HG02943 (cell line): ENCODE measurements around the gene CDC25C.
"Not testable (repeated sequence)": the region's sequence is repeated elsewhere in the genome, so short reads cannot be mapped to it uniquely, and the experiment has no call there.

Experiments
- ATAC-seq: cut with Tn5 transposase; IDR thresholded peaks from one replicate; pipeline ENCODE4 v1.9.1; 2021; ENCODE audit warnings: mild to moderate bottlenecking, low read depth, moderate library complexity; ENCODE audit not compliant: unreplicated experiment

Gene CDC25C

DNA sequence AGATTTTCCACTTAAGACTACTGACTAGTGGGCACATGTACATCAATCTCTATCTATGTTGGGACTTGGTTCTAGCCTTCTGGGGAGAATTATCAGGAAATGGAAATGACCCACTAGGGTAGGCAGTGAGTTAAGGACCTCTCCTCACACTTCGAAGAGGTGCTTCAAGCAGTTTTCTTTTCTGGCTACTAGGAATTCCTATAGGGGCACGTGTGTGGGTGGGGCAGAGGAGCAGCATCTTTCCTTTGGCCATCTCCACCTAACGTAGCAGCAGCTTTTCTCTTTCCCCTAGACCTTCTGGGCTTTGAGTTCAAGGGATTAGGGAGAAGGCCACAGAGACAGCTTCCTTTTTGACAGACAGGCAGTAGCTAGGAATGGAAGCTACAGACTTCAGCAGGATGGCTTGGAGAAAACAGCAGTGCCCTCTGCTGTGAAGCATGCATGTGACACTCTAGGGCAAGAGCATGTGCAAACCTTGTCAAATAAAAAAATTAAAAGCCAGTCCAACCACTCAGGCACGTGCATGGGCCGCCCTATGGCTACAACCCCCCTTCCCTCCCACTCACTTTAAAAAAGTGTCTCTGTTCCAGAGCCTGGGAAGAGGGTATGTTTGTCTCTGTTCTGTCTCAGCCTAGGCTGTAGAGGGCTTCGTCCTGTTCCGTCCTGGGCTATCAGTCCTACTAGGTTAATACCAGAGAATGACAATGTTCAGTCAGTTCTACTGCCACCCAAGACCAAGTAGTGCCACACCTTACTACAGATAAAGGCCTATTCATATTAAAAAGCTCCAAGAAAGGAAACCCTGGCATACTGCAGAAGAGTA, 48.5 kb downstream of the CDC25C start:
- ATAC-seq = no peak

DNA sequence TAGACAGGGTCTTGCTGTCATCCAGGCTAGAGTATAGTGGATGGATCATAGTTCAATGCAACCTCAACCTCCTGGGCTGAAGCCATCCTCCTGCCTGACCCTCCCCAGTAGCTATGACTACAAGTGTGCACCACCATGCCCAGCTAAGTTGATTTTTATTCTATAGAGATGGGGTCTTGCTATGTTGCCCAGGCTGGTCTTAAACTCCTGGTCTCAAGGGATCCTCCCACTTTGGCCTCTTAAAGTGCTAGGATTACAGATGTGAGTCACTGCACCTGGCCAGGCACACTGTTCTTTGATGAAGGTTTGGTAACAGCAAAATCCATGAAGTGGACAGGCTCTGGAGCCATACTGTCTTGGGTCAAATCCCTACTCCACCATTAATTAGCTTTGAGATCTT, 50.7 kb downstream of the CDC25C start:
- ATAC-seq = no peak

DNA sequence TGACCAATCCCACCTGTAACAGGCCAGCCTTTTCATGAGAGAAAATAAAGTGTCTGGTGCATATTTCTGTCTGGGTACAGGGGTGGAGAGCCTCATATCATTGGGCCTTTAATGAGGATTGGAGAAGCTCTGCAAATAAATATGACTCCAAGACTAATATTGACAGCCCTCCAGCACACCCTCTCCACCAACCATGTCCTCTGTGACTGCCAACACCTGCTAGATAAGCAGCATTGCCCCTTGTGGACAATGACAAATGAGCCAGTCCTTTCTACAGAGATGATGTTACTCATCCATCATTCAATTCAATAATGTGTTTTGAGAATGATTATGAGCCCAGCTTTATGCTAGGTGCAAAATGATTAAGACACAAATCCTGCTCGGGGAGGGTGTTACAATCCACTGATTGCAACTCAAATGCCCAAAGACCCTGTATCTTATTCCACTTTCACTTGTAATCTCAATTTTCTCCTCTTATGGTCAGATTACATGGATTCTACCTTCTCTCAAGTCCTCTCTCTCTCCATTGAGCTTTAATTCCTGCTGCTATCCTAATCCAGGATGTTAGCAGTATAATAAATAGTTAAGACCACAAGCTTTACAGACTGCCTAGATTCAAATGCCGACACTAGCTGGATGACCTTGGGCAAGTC, 55.1 kb downstream of the CDC25C start:
- no peak for ATAC-seq

DNA sequence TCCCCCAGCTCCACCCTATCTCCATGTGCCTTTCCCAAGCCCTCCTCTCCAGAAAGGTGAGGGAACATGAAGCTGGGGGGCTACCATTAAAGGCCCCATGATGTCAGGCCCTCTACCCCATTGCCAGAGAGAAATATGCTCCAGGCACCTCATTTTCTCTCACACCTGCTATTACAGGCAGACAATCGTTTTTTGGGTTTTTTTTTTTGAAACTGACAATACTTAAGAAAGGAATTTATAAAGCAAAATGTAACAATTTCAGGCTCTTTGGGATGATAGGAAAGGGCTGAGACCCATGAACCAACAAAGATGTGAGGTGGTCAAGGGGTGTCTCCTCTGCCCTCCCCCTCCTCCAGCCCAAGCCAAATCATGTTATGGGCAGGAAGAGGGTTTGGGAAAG, 55.7 kb downstream of the CDC25C start:
- no peak for ATAC-seq

DNA sequence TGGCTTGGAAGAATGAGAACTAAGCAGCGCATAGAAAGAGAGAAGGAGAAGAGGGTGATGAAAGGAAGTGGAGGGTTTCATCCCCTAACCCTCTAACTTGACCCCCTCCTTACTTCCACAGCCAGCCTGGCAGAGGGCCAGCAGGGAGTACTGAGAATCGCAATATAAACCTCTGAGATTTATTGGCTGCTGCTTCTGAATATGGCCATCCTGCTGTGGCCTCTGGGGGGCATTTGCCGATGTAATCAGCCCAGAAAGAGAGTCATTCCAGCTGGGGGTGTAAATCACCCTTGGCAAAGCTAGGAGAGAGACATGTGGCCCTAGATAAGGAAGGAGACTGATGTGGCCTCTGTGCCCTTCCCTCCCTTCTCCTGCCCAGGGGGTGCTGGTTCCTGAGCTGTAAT, 56.2 kb downstream of the CDC25C start:
- no peak for ATAC-seq

DNA sequence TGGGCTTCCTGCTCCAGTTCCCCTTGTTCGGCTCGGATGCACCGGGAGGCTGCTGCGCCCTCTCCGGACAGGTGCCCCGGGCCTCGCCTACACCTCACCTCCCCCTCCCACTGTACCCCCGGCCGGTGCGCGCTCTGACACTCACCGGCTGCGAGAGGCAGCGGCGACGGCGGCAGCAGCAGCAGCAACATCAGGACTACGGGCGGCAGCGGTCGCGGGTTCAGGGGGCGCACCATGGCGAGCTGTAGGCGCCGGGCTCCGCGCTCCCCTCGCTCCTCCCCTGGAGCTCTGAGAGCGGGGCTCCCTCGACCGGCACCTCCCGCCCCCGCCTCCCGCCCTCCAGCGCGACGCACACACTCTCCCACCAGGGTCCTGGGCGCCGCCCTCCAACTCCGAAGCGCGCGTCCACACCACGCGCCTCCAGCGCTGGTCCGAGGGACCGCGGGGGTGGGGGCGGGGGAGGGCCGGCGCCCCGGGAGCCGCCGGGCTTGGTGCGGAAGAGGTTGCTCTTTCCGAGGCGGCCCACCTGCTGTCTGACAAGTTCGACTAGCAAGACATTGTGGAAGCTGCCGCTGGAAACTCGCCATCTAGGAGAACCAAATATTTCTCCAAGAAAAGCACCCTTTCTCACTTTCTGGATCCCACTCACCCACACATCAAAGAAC, 57.3 kb downstream of the CDC25C start, which contains the start of gene GFRA3:
Gene GFRA3, minus strand, starts transcription at position 433 of the 665 bp plus-strand sequence. Its CDS starts 197 bp downstream, at position 236.
- no peak for ATAC-seq

DNA sequence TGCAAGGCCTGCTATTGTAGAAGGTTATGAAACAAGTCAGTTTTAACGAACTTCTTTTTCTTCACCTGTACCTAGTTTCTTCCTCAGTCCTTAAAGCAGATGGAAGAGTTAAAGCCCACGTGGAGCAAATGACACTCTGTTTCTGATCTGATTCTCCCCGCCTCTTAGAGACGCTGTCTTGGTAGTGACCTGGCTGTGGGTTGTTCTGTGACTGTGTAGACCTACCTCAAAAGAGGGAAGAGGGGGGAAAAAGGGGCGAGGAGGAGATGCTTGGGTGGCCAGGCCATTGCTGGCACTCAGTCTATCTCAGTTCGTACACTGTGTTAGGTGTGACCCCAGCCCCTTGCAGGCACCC, 57.8 kb downstream of the CDC25C start:
- ATAC-seq = no peak

DNA sequence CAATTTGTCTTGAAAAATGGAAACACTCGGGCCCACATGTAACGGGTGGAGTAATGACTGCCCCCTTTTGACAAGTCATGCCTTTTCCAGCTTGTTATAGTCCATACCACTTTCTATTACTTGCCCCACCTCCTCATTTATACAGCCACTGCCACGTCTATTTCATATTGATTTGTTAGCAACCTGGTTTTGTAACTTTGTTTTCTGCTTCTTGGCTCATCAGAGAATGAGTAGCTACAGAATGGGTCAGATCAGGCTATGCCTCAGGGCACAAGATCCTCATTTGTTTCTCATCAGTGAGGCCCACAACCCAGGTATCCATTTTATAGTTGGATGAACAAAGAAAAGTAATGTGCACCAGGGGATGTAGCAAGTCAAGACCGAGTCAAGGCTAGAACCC, 58.9 kb downstream of the CDC25C start:
- ATAC-seq = no peak

DNA sequence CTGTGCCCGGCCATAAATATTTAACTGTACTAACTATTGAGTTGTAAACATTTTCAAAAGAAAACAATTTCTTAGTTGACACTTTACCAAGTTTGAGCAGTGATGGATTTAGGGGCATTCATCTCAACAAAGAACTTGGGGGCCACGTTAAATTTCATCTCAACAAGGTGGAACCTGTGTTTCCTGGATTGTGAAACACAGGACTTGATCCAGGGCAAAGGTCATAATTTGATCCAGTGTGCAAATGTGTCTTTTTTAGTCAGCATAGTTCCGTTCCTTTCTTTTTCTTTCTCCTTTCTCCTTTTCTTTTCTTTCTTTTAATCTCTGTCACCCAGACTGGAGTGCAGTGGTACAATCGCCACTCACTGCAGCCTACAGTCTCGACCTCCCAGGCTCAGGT, 60.3 kb downstream of the CDC25C start:
- no peak for ATAC-seq

DNA sequence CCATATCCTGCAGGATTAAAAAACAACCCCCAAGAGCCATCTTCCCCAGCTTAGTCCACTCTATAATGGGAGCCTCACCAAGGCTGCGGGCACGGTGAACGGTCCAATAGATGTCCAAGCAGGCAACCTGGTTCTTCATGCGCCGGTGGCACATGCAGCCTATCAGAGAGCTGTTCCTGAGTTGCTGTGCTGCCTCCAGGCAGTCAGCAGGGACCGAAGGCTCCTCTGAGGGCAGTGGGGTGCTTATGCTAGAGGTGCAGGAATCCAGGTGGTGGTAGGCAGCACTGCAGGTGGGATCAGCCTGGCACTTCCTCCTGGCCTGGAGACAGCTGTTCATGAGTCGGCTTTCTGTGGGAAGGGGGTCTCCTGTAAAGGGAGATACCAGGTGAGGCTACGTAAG, 67.4 kb downstream of the CDC25C start:
- ATAC-seq = no peak

DNA sequence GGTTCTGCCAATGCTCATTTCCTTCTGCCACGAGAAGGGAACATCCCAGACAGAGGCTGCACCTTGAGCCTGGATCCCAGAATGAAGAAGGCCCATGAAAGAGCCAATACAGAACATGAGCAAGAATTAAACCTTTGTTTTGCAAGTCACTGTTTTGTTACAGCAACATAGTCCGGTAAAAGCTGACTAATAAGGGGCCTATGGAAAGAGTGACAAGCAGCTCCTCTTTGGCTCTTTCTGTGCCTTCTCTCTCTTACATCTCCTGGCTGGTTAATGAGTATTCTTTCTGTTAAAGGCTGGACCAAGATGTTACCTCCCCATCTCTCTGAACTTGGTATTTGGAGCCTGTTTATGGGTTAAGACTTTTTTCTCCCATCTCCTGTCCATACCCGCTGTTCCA, 68.0 kb downstream of the CDC25C start:
- no peak for ATAC-seq

DNA sequence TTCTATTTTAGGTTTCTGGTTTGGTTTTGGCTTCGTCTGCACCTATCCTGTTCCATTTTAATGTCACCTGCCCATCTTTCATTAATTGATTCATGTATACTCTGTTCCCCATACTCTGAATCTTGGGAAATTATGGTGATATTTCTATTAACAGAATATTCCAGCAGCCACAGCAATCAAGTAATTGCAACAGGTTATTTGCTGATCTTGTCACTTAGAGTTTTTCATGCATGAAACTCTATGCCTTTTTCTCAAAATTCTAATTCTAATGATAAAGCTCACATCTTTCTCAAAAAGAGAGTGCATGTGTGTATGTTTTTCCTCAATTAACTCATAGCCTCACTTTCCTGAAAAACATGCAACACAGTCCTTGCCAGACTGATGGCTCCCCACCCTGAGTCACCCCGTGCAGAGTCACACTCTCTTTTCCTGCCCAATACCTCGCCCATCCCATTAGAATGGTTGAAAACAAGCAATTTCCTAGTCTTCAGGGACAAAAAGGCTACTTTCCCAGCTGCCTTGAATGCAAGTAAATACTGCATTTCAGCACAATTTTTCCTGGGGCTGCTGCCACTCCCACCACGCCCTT, 72.8 kb downstream of the CDC25C start:
- ATAC-seq = no peak

DNA sequence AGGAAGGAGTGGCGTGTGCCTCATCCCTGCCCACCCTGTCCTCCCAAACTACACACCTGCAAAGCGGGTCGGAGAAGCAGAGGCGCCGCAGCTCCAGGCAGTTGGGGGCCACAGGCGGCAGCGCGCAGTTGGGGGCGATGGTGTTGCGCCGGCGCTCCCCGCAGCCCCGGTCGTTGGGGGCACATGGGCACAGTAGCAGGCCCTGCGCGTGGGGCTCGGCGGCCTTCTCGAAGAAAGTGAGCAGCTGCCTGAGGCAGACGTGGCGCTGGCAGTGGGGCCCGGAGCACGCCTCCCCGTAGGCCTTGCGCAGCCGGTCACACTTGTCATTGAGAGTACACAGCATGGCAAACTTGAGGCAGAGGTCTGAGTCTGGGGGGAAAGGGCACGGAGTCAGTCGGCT, 74.0 kb downstream of the CDC25C start:
- ATAC-seq = no peak

DNA sequence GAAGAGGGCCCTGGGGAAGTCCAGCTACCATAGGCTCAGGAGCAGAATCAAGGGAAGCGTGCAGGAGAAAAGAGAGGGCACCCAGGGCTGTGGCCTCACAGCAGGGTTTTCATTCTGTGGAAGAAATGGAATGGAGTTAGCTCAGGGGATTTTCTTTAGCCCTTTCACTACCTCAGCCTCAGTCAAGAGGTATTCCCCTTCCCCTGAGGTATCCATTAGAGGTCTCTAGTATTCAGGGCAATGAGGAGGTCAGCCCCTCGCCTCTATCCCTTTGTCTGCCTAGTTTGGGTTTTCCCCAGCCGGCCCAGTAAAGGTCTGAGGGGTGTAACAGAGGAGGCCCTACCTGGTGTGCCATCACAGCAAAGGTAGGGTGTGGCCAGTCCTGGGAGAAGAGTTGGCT, 78.7 kb downstream of the CDC25C start:
- no peak for ATAC-seq

DNA sequence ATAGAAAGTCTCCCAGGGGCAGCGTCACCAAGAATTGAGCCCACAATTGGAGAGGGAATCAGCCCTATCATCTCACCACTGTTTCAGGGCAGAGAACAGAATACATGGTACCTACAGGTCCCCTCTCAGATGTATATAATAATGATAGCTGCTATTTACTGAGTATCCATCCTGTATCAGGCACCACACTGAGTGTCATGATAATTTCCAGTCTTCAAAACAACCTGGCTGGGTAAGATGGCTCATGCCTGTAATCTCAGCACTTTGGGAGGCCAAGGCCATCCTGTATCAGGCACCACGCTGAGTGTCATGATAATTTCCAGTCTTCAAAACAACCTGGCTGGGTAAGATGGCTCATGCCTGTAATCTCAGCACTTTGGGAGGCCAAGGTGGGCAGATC, 83.8 kb downstream of the CDC25C start:
- ATAC-seq = not testable (repeated sequence)

DNA sequence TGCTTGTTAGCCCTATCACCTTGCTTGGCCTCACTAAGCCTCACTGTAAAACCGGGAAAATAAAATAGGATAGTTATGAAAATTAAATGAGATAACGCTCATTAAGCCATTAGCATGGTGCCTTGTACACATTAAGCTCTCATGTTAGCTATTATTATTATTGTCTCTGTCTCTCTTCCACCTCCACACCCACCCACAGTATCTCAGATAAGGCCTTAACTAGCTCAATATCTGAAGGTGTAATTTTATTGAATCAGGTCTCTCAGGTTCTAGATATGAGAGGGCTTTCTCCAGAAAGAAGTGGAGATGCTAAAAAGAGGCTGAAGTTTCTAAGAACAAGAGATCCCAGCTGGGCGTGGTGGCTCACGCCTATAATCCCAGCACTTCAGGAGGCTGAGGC, 84.8 kb downstream of the CDC25C start:
- ATAC-seq = no peak

DNA sequence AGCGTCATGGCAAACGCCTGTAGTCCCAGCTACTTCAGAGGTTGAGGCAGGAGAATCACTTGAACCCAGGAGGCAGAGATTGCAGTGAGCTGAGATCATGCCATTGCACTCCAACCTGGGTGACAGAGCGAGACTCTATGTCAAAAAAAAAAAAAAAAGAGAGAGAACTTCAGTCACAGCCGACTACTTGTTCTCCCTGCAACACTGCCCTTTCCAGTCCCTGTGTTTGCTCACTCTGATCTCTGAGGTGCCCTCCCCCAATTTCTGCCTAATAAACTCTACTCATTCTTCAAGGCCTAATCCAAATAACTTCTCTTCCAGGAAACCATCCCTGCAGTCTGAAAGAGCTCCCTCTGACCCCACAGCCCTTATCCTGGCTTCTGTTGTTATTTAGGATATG, 85.3 kb downstream of the CDC25C start:
- ATAC-seq = no peak

DNA sequence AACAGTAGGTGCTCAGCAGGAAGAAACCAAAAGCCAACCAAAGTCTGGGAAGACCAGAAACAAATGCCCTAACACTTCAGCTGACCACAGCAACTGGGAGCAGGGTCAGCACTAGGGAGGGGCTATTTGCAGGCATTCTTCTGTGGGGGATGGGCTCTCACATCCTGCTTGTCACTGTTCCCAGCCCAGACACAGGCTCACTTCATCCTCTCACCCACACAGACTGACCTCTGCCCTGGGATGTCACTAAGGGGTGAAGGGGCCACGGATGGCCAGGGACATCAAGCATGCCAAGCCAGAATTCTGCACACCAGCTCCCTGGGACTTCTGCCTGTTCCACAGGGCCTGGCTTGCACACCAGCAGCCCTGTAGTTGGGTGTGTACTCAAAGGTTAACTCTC, 85.9 kb downstream of the CDC25C start:
- ATAC-seq = no peak

DNA sequence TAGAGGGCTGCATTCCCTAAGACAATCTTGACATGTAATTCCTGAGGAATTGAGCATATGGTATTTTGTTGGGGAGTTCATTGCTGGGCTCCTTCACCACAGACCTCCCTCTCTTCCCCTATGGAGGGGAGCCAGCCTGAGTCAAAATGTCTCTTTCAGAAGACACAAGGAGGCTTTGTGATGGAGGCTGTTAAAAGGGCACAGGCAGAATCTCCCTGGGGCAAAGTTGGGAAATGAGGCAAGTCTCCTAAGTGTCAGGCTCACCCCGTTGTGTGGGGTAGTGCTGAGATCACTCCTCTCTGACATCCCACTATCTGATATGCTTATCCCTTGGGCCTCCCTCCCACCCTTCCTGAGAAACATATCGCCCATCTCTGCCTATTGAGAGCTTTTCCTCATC, 87.8 kb downstream of the CDC25C start:
- no peak for ATAC-seq

DNA sequence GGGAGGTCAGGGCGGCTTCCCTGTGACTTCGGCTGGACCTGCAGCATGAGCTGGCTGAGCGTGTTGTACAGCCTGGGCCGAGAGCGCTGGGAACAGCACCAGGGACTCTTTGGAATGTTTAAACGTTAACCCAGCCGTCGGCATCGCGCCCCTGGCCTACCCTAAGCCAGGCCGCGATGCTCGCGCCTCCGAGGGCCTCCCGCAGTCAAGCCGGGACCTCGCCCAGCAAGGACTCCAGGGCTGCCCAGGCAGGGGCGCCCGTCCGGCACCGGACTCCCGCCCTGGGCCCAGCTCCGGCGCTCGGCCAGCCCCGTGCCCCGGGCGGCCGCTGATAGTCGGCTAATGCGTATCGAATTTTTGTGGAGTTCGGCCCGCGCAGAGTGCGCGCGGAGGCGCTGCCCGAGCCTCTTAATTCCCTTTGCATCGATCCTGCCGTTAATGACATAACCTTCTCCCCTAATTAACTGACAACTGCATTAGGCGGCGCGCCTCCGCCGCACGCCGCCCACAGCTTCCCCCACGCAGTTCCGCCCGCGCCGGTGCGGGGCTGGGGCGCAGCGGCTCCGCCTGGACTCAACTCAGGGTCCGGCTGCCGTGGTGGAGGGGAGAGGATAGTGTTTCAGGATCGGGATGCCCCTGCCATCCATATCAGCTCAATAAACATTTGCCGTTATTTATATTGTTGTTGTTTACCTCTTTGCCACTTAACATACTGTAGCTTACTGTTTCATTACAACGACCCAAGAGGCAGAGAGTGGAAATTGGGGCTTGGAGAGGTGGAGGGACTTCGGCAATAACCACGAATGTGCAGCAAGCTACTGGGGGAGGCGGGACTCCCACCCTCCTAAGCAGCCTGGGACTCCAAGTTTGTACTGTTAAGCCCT, 89.7 kb downstream of the CDC25C start:
- ATAC-seq = no peak
